OCI-LY3 (cell line): ENCODE results near the gene TSNAXIP1.

Experiments
- H2AFZ ChIP-seq: fragments of 200-600, 300-600 bp; shearing (Covaris generic); 2 replicates; pipeline ENCODE4 v1.6.0; 2014; ENCODE audit warnings: antibody characterized with exemption, low read depth, low read length
- H3K27ac ChIP-seq: fragments of 200-600, 300-600 bp; sonication (generic); 2 replicates; pipeline ENCODE4 v1.5.1; 2014; ENCODE audit warnings: mild to moderate bottlenecking, low read length, moderate library complexity, mixed read lengths
- H3K27me3 ChIP-seq: fragments of 200-600, 300-600 bp; sonication (generic); 2 replicates; pipeline ENCODE4 v1.6.1; 2014; ENCODE audit warnings: low read depth, low read length, mixed read lengths
- H3K36me3 ChIP-seq: fragments of 200-600, 300-600 bp; sonication (generic); replicated peaks from 2 replicates; pipeline ENCODE3; 2014; ENCODE audit warnings: low read depth, low read length, mixed read lengths
- H3K4me1 ChIP-seq: fragments of 300-600, 200-600 bp; sonication (generic); 2 replicates; pipeline ENCODE4 v1.6.1; 2014; ENCODE audit warnings: low read length, mixed read lengths
- H3K4me2 ChIP-seq: fragments of 200-600, 300-600 bp; sonication (generic); 2 replicates; pipeline ENCODE4 v1.6.1; 2014; ENCODE audit warnings: low read length, mixed read lengths
- H3K4me3 ChIP-seq: fragments of 300-600, 200-600 bp; sonication (generic); 2 replicates; pipeline ENCODE4 v1.5.1; 2014; ENCODE audit warnings: antibody characterized with exemption, mild to moderate bottlenecking, low read length, moderate library complexity
- H3K79me2 ChIP-seq: fragments of 300-600, 200-600 bp; shearing (Covaris generic); 2 replicates; pipeline ENCODE4 v1.6.1; 2014; ENCODE audit warnings: mild to moderate bottlenecking, low read length, mixed read lengths
- H3K9ac ChIP-seq: fragments of 300-600, 200-600 bp; shearing (Covaris generic); 2 replicates; pipeline ENCODE4 v1.6.0; 2014; ENCODE audit warnings: mild to moderate bottlenecking, low read length, moderate library complexity
- H3K9me3 ChIP-seq: fragments of 200-600, 300-600 bp; shearing (Covaris generic); 2 replicates; pipeline ENCODE4 v1.6.1; 2014; ENCODE audit warnings: low read length, mixed read lengths; ENCODE audit not compliant: insufficient read depth
- H4K20me1 ChIP-seq: fragments of 200-600, 300-600 bp; sonication (generic); 2 replicates; pipeline ENCODE4 v1.6.1; 2016; ENCODE audit warnings: low read length, mixed read lengths; ENCODE audit not compliant: insufficient read depth
- CTCF ChIP-seq: fragments of 200-600, 300-600 bp; sonication (generic); IDR thresholded peaks from 2 replicates; pipeline ENCODE4 v1.5.1; 2014; ENCODE audit warnings: antibody characterized with exemption, low read length, low read depth
- EZH2phosphoT487 ChIP-seq: fragments of 200-600 bp; shearing (Covaris generic); IDR thresholded peaks from 2 replicates; pipeline ENCODE4 v1.6.1; 2018; ENCODE audit warnings: antibody characterized with exemption, mixed run types, low read depth

Gene TSNAXIP1

GRCh38 chr16:67775273-67775672 lies 31.4 kb upstream of the TSNAXIP1 start:
- peaks cover 26% of the 10 kb centered on the region for H4K20me1 ChIP-seq
- peaks cover 7% of the 10 kb centered on the region for H3K36me3 ChIP-seq

GRCh38 chr16:67779256-67780014 lies 27.3 kb upstream of the TSNAXIP1 start:
- Histone ChIP-seq H3K4me3 (no peak overlapping the region), H3K27me3 (no peaks in the 10 kb centered on the region), H3K27ac (no peak overlapping the region), H4K20me1 (peaks cover 35% of the 10 kb centered on the region), H3K4me1 (peaks cover 2% of the 10 kb centered on the region; the same call in 1 of the 2 replicates), H3K36me3 (peaks cover 3% of the 10 kb centered on the region), H3K9ac (no peak overlapping the region), H2AFZ (no peak overlapping the region), H3K79me2 (peaks cover 16% of the 10 kb centered on the region; the same call in 1 of the 2 replicates), H3K9me3 (no peaks in the 10 kb centered on the region), H3K4me2 (no peak overlapping the region)
- no peak for TF ChIP-seq CTCF
- TF ChIP-seq EZH2phosphoT487, result no peak

More at GRCh38 chr16:67775273-67775672, 31.4 kb upstream of the TSNAXIP1 start:
- no peaks in the 10 kb centered on the region for H3K27me3 ChIP-seq
- no peak overlapping the region for H3K4me3 ChIP-seq
- peaks cover 2% of the 10 kb centered on the region; the same call in 1 of the 2 replicates for H3K4me1 ChIP-seq
- H3K27ac ChIP-seq, result no peak overlapping the region
- TF ChIP-seq CTCF (no peak), EZH2phosphoT487 (no peak)
- no peaks in the 10 kb centered on the region for H3K9me3 ChIP-seq
- H3K79me2 ChIP-seq, result no peaks in the 10 kb centered on the region
- no peak overlapping the region for H2AFZ ChIP-seq
- H3K9ac ChIP-seq, result no peak overlapping the region
- no peak overlapping the region for H3K4me2 ChIP-seq

- Histone ChIP-seq H3K4me2 (no peak overlapping the region), H3K4me1 (peaks cover 2% of the 10 kb centered on the region; the same call in 1 of the 2 replicates), H3K4me3 (no peak overlapping the region), H3K36me3 (peaks cover 3% of the 10 kb centered on the region), H3K79me2 (peaks cover 16% of the 10 kb centered on the region; the same call in 1 of the 2 replicates), H4K20me1 (peaks cover 31% of the 10 kb centered on the region), H3K9ac (no peak overlapping the region), H3K27ac (no peak overlapping the region), H2AFZ (no peak overlapping the region), H3K27me3 (no peaks in the 10 kb centered on the region), H3K9me3 (no peaks in the 10 kb centered on the region)
- no peak for TF ChIP-seq EZH2phosphoT487
- no peak for TF ChIP-seq CTCF
These were observed 25.7 kb upstream of the TSNAXIP1 start for GRCh38 chr16:67780847-67781564.

GRCh38 chr16:67781565-67781921 lies 25.1 kb upstream of the TSNAXIP1 start:
- Histone ChIP-seq H3K27me3 (no peaks in the 10 kb centered on the region), H3K9ac (no peak overlapping the region), H3K27ac (no peak overlapping the region), H3K79me2 (peaks cover 19% of the 10 kb centered on the region), H3K9me3 (no peaks in the 10 kb centered on the region), H4K20me1 (peaks cover 35% of the 10 kb centered on the region), H3K4me3 (no peak overlapping the region), H3K36me3 (peaks cover 3% of the 10 kb centered on the region), H3K4me1 (peaks cover 6% of the 10 kb centered on the region), H3K4me2 (no peak overlapping the region), H2AFZ (no peak overlapping the region)
- TF ChIP-seq EZH2phosphoT487 (no peak), CTCF (no peak)
